GM12801 (cell line): ENCODE data around the gene NCF2.

Experiments
- TF ChIP-seq, protein P1 (sequence below): IDR thresholded peaks from one replicate; pipeline ENCODE4 v1.5.1; 2011; ENCODE audit warnings: control low read depth; ENCODE audit not compliant: insufficient read length; ENCODE audit errors: extremely low read depth

NCF2 gene

DNA sequence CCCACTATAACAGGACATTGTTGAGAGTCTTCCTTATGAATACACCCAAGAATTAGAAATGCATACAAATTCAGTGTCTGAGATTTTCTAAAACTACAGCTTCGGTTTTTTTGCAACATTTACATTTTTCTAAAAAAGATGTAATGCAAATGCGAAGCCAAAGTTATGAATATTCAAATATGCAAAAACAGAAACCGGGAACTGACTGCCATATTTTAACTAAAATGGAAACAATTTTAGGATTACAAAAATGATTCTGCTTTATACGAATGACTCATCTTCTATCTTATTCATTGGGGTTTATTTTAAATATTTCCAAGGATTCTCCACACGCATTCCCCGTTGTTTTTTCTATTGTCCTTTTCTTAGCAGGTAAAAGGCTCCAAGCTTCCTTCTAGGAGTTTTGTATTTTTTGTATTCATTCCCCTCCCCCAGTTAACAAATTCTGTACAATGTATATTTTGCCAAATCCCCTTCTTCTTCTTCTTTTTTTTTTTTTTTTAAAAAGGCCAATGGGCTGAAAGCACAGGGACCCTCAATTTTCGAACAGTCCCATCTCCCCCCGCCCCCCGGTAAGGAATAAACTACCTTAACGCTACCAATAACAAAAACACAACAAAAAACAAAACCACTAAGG is 44.3 kb upstream of the NCF2 start:
- TF ChIP-seq, protein P1, sequence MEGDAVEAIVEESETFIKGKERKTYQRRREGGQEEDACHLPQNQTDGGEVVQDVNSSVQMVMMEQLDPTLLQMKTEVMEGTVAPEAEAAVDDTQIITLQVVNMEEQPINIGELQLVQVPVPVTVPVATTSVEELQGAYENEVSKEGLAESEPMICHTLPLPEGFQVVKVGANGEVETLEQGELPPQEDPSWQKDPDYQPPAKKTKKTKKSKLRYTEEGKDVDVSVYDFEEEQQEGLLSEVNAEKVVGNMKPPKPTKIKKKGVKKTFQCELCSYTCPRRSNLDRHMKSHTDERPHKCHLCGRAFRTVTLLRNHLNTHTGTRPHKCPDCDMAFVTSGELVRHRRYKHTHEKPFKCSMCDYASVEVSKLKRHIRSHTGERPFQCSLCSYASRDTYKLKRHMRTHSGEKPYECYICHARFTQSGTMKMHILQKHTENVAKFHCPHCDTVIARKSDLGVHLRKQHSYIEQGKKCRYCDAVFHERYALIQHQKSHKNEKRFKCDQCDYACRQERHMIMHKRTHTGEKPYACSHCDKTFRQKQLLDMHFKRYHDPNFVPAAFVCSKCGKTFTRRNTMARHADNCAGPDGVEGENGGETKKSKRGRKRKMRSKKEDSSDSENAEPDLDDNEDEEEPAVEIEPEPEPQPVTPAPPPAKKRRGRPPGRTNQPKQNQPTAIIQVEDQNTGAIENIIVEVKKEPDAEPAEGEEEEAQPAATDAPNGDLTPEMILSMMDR = no peak

- TF ChIP-seq, protein P1 = no peak
Measured at GRCh38 chr1:183633676-183634343, 43.6 kb upstream of the NCF2 start.

GRCh38 chr1:183632964-183633363 is 42.7 kb upstream of the NCF2 start:
- TF ChIP-seq, protein P1 = no peak

DNA sequence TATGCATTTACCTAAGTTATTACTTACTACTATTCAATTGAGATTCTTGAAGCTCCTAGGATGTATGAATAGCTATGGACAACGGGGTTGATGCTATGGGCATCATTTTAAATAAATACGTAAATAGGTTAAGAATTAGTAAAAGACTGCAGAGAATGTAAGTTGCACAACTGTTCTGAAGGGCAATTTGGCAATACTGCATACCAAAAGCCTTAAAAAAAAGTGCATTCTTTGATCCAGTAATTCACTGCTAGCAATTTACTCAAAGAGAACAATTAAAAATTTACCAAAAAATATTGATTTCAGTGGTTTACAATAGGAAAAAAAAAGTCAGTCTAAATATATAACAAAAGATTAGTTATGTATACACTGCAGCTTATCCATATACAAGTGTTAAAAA is 41.9 kb upstream of the NCF2 start:
- TF ChIP-seq, protein P1 = no peak

DNA sequence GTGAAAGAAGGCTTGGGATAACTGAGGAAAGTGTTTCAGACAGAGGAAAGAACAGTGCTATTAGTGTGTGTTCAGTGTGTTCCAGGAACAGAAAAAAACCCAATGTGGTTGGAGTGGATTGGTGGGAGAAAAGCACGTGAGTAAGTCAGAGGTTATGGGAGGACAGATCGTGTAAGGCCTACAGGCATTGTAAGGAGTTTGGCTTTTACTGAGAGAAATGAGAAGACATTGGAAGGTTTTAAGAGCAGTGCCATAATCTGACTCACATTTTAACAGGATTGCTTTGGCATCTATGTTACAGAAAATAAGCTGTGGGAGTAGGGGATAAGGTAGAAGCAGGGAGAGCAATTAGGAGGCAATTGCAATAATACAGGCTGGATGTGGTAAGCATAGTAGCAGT is 40.5 kb upstream of the NCF2 start:
- TF ChIP-seq, protein P1 = no peak

- TF ChIP-seq, protein P1 = no peak
Measured at GRCh38 chr1:183628537-183628936, 38.3 kb upstream of the NCF2 start.

DNA sequence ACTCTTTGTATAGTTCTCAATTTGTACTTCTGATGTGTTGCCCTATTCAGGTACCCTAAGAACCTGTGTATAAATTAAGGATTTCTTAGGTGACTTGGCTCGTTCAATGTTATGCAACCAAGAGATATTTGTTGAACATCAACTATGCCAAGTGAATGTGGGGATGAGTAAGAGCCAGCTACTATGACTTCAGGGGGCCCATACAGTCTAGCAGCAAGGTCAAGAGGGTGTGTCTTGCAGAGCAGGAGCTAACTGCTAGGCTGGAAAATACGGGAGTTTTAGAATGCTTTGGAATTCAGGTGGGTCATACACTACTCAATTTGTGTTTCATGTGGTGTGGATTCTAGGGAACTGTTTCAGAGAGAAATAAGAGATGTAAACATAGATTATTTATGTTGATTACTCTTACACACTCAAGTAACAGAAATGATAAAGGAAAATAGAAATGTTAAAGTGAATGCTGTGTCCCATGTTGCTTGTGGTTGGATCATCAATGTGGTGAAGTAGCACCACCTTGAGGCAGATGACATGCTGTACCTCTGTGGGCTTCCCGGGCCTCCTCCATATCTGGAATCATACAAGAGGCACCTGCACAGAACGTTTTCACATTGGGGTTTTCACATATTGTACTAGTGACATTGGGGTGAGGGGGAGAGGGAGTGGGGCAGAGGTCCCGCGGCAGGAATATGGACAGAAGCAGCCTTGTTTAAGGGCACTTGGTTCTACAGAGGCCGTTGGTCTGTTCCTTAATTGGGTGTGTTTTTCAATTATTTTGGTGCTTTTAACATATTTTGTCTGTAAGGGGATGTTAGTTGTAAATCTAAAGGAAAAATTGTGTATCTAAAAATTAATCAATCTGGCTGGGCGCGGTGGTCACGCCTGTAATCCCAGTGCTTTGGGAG is 32.9 kb upstream of the NCF2 start:
- TF ChIP-seq, protein P1 = no peak
